Hematopoietic multipotent progenitor cell treated with erythropoietin and hydrocortisone succinate and interleukin-3 and kit ligand, for 8 days (in vitro differentiated cells): ENCODE results near the gene ARMC6.

Experiments
- DNase-seq: peaks from one replicate; pipeline ENCODE4 v3.0.0-alpha.2; 2015

The ARMC6 gene

GRCh38 chr19:19055701-19056100 lies 22.3 kb downstream of the ARMC6 start:
- DNase-seq: no peak

GRCh38 chr19:19056636-19057275 lies 23.4 kb downstream of the ARMC6 start:
- no peak for DNase-seq

- no peak for DNase-seq
Observed at GRCh38 chr19:19057317-19057716, 23.9 kb downstream of the ARMC6 start.

GRCh38 chr19:19057720-19058119 lies 24.3 kb downstream of the ARMC6 start:
- no peak for DNase-seq

GRCh38 chr19:19059018-19059836 lies 25.8 kb downstream of the ARMC6 start:
- peak; percentile 32 for DNase-seq

GRCh38 chr19:19059837-19060611 lies 26.6 kb downstream of the ARMC6 start:
- DNase-seq: peak; percentile 97

GRCh38 chr19:19061506-19061905 lies 28.1 kb downstream of the ARMC6 start:
- DNase-seq: peak; percentile 82

- peak; percentile 58 for DNase-seq
Observed at GRCh38 chr19:19062454-19063182, 29.2 kb downstream of the ARMC6 start.

GRCh38 chr19:19063183-19064097 lies 30.0 kb downstream of the ARMC6 start, which contains the start of gene SLC25A42:
Gene SLC25A42 (plus strand): TSS chr19:19063994. CDS start chr19:19096125, 32,131 bp downstream.
- peak; percentile 100 for DNase-seq

- DNase-seq: no peak
Observed at GRCh38 chr19:19064098-19064722, 30.8 kb downstream of the ARMC6 start.

- peak; percentile 14 for DNase-seq
Observed at GRCh38 chr19:19064811-19065745, 31.7 kb downstream of the ARMC6 start.

GRCh38 chr19:19067276-19068072 lies 34.1 kb downstream of the ARMC6 start:
- no peak for DNase-seq

- DNase-seq: no peak
Observed at GRCh38 chr19:19068659-19069654, 35.6 kb downstream of the ARMC6 start.

GRCh38 chr19:19071897-19072296 lies 38.5 kb downstream of the ARMC6 start:
- DNase-seq: no peak

GRCh38 chr19:19074196-19074882 lies 40.9 kb downstream of the ARMC6 start:
- no peak for DNase-seq

- no peak for DNase-seq
Observed at GRCh38 chr19:19075126-19075525, 41.7 kb downstream of the ARMC6 start.

- DNase-seq: no peak
Observed at GRCh38 chr19:19076476-19076875, 43.1 kb downstream of the ARMC6 start.
